HG03571 (cell line): ENCODE results near the gene SNX13.

Source experiments
- ATAC-seq: cut with Tn5 transposase; IDR thresholded peaks from one replicate; pipeline ENCODE4 v1.9.1; 2021; ENCODE audit not compliant: unreplicated experiment

The SNX13 gene

DNA sequence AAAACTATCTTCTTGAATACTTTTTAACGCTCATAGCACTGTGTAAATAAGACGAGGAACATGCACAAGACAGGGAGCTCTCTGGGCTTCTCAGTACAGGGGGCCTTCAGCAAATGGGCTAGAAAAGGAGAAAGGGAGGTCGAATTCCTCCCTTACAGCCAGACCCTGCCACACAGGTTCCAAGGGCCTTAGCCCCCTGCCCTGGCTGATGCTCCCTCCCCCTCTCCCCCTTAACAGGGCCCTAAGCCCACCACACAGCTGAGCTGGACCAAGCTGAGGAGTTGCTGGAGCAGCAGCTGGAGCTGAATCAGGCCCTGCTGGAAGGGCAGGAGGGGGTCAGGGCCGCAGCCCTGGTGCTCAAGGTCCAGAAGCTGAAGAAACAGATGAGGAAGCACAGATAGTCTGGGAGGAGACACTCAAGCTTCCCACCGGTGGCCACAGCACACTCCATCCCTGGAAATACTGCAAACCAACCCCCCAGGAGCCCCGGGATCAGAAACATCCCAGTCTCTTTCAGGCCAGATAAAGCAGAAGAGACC, 153.9 kb downstream of the SNX13 start:
- no peak for ATAC-seq

DNA sequence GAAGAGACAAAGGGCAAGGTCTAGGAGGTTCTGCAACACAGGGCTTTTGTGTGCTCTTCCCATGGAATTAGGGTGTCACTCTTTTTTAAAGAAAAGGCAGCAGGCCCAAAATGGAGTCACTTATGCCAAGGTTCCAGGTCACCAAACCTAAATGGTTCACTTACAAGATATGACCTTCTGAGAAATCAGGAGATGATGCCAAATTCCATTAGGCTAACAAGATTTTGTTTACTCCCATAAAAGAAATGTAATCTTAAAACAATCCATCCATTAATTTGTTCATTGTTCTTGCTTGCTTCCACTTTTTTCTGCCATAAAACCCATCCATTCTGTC, 158.1 kb downstream of the SNX13 start:
- ATAC-seq: no peak

- no peak for ATAC-seq
These were observed 158.6 kb downstream of the SNX13 start for GRCh38 chr7:17781491-17782215.

DNA sequence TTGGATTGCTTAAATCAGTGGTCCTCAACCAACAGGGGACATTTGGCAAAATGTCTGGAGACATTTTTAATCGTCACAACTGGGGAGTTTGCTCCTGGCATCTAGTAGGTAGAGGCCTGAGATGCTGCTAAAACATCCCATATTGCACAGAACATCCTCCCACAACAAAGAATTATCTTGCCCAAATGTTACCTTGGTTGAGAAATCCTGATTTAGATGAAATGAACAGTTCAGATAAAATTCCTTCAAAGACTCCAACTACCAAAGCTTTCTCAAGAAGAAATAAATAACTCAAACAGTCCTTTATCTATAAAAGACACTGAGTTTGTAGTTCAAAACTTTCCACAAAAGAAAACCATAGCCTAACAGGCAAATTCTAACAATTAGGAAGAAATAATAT, 160.9 kb downstream of the SNX13 start:
- ATAC-seq: no peak

- no peak for ATAC-seq
These were observed 165.5 kb downstream of the SNX13 start for GRCh38 chr7:17774716-17775288.

- ATAC-seq: no peak
These were observed 166.0 kb downstream of the SNX13 start for GRCh38 chr7:17774248-17774647.

- no peak for ATAC-seq
These were observed 167.0 kb downstream of the SNX13 start for GRCh38 chr7:17773289-17773626.

DNA sequence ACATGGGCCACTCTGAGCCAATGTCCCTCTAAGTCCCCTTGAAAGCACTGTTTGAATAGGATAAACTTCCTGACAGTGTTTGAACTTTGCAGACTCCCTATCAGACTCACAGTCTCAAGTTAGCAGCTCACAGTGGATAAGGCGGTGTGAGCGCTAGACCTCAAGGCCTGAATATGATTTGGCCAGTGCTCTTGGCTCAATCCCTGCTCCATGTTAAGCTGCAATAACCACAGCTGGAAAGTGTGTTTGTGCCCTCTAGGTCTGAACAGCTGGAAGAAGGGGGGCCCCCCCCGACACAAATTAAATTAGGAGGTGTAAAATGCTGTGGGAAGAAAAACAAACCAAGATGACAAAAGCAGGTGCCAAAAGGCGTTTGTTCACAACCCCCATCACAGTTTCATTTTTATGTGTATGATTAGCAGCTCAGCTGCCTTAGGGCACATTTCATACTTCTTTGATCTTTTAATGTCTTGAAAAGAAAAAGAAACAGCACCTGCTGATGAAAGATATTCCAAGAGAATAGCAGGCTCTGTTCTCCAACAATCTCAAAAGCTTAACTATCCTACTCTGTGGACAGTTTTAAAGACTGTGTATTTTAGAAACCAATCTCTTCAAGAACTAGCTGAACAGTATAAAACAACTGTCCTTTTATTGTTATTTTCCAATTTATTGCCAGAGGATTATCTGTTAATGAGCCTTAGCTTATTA, 167.6 kb downstream of the SNX13 start:
- no peak for ATAC-seq

GRCh38 chr7:17771901-17772408, 168.3 kb downstream of the SNX13 start:
- ATAC-seq: no peak

DNA sequence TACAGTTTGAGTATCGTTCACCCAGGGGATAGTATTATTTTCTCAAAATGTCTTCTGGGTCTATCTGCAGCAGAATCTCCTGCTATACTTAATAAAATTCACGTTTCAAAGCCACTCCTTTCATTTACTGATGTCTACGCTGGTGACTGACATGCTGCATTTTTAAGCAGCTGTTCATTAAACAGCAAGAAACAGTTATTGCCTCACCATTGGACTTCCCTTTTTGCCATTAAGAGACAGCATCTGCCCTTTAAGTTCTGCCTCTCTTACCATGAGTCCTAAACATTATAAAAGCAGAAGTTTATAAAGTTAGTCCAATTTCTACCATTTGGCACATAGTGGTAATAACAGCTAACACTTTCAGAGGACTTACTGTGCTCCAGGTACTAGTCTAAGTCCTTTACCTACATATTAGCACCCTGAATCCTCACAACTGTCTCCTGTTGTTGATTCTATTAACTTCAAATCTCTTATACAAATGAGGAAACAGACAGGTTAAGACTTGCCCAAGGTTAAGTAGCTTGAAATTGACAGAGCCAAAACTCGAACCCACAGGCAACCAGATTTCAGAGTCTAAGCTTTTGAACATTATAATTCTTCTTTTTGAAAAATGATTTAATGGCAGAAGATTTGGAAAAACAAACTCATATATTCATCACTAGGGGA, 169.5 kb downstream of the SNX13 start:
- ATAC-seq: no peak

GRCh38 chr7:17769918-17770317, 170.4 kb downstream of the SNX13 start:
- peak; percentile 69 for ATAC-seq

- no peak for ATAC-seq
These were observed 182.3 kb downstream of the SNX13 start for GRCh38 chr7:17758008-17758407.

- ATAC-seq: no peak
These were observed 194.2 kb downstream of the SNX13 start for GRCh38 chr7:17746020-17746530.

DNA sequence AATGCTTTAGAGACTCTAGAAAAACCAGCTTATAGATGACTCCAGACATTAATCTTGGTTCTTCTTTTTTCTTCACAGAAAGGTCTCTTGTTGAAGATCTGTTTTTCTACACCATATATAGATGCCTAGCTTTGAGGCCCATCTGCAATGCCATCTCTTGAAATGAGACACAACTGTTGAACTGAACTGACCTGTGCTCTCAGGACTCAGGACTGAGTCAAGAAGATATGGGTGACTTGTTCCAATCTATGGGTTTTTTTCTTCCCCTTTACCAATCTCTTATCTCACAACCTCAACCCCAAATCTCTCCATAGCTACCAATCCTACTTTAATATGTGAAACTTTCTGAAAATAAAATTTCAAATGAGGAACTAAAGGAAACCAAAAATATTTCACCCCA, 194.7 kb downstream of the SNX13 start:
- no peak for ATAC-seq

DNA sequence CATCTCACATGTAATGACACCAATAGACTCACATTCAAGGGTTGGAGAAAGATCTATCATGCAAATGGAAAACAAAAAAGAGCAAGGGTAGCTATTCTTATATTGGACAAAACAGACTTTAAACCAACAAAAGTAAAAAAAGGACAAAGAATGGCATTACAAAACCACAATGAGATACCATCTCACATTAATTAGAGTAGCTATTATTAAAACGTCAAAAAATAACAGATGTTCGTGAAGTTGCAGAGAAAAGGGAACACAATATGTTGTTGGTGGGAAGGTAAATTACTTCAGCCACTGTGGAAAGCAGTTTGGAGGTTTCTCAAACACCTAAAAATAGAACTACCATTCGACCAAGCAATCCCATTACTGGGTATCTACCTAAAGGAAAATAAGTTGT, 197.0 kb downstream of the SNX13 start:
- ATAC-seq: no peak

DNA sequence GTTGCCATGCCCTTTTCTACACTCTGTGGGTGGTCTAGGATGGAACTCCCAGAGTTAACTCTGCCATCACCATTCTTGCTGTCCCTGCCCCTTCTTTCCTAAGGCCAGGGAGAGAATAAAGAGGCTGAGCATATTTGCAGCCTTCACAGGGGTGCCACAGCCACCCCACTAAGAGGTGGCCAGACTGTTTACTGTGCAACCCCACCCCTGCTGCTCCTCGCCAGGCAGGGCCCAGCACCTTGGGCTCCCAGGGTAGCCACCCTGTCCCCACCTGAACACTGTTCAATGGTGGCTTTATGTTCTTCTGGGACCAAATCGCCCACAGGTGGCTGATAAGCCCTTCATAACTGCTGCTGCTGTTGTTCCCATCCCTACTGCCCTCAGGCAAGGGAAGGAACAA, 198.9 kb downstream of the SNX13 start:
- no peak for ATAC-seq
